Transverse colon (tissue), 4 donors: ENCODE measurements around the gene PXYLP1. TPM values are rescaled to one million over a fixed set of nuclear protein-coding genes. Genes with fewer than 3 reads are reported as not detected.

Source experiments
- DNase-seq: peaks from one replicate; pipeline ENCODE4 v3.0.0-alpha.2; 2019
- H3K27ac ChIP-seq, 4 donors: fragments of 200-600 bp; sonication (generic); 2 replicates each; pipeline ENCODE4 v1.5.1; 2016 to 2018; ENCODE audit warnings: inconsistent platforms in 4 of 4
- H3K27me3 ChIP-seq: fragments of 200-600 bp; sonication (generic); 2 replicates; pipeline ENCODE4 v1.5.1; 2017; ENCODE audit warnings: inconsistent platforms
- H3K36me3 ChIP-seq, 4 donors: fragments of 200-600 bp; sonication (generic); 2 replicates each; pipeline ENCODE4 v1.5.1; 2017 to 2019; ENCODE audit warnings: inconsistent platforms in 4 of 4
- H3K4me1 ChIP-seq, 4 donors: fragments of 200-600 bp; sonication (generic); 2 replicates each; pipeline ENCODE4 v1.5.1; 2017 to 2020; ENCODE audit warnings: inconsistent platforms in 4 of 4
- H3K4me3 ChIP-seq, 4 donors: fragments of 200-600 bp; sonication (generic); 1 replicate in 1 of 4; 2 replicates in 3 of 4; pipeline versions ENCODE4 v1.5.1 to v1.6.1; 2017 to 2019; ENCODE audit warnings: inconsistent platforms in 4 of 4
- H3K9me3 ChIP-seq, 2 donors: fragments of 200-600 bp; sonication (generic); 2 replicates each; pipeline ENCODE4 v1.5.1; 2017 to 2019; ENCODE audit warnings: inconsistent platforms in 2 of 2
- CTCF ChIP-seq, 5 experiments: fragments of 200-600 bp in 3 of 5; fragments of 450-650 bp in 2 of 5; sonication (generic) in 3 of 5; IDR thresholded peaks; 1 replicate in 2 of 5; 2 replicates in 3 of 5; pipeline ENCODE4 v1.5.1; 2016 to 2017; ENCODE audit warnings: antibody characterized with exemption in 5 of 5, inconsistent platforms in 3 of 5, mild to moderate bottlenecking in 2 of 5, moderate library complexity in 1 of 5
- EP300 ChIP-seq: sonication (generic); formaldehyde crosslinking; IDR thresholded peaks from one replicate; pipeline ENCODE4 v1.6.1; 2017; ENCODE audit warnings: antibody characterized with exemption, low read depth
- POLR2A ChIP-seq: fragments of 450-650 bp; IDR thresholded peaks from one replicate; pipeline ENCODE4 v1.6.1; 2016; ENCODE audit warnings: antibody characterized with exemption, mild to moderate bottlenecking, moderate library complexity
- POLR2AphosphoS5 ChIP-seq, 3 donors: sonication (generic); formaldehyde crosslinking; IDR thresholded peaks; one replicate each; pipeline ENCODE4 v1.6.1; 2016; ENCODE audit warnings: antibody characterized with exemption in 3 of 3
- WGBS, 2 donors: methylation state at CpG; one replicate each; pipeline ENCODE4 v1.1.5; 2018; ENCODE audit warnings: low coverage in 1 of 2; 5-methylcytosine and 5-hydroxymethylcytosine counted together
- in situ Hi-C, 4 donors: fragments of 200-750 bp; cut with MboI; loops; one replicate each; pipeline versions ENCODE4 v1.15.0 to v1.15.1; 2017; ENCODE audit warnings: low sequenced_read_pairs in 3 of 4, low pct_ligation_motif_present in 1 of 4, low pct_unique_long_range_greater_than_20kb in 1 of 4
- intact Hi-C: fragments of 100-400 bp; cut with DNase I; formaldehyde crosslinking; loops from one replicate; pipeline ENCODE4 v1.15.1; 2023; ENCODE audit warnings: low total_unique reads
- total RNA-seq, 4 donors: library from RNA; depleted of rRNA; stranded (reverse); fragments of >200 nt; gene quantifications; one replicate each; pipeline ENCODE4 v1.1.0, GENCODE V29; 2016

The PXYLP1 gene
- total RNA-seq, 4 donors from 2014 or later, result 11.5 to 27.7 (median 12.2) TPM

GRCh38 chr3:141228395-141228794, 3.2 kb upstream of the PXYLP1 start:
- WGBS, 2 donors, result 47 to 71% methylated on average over 2 of the region's 2 CpGs
- TF ChIP-seq POLR2AphosphoS5 (IDR thresholded peaks at IDR 0.05), result no peak
- no peak for TF ChIP-seq EP300
- no peak for TF ChIP-seq POLR2A
- H3K4me3 ChIP-seq, result no peak overlapping the region
- intact Hi-C loops (no loop called here), in situ Hi-C loops (no loop called here)
- H3K36me3 ChIP-seq, result no peaks in the 10 kb centered on the region
- peaks cover 0 to 7% of the 10 kb centered on the region in 2 donors for H3K9me3 ChIP-seq
- H3K27ac ChIP-seq, result no peak overlapping the region
- H3K27me3 ChIP-seq, result no peaks in the 10 kb centered on the region
- DNase-seq, result no peak
- H3K4me1 ChIP-seq, result peaks cover 9 to 19% (median 12%) of the 10 kb centered on the region in 4 donors

- Histone ChIP-seq H3K4me1 (peaks cover 9 to 19% (median 12%) of the 10 kb centered on the region in 4 donors), H3K27ac (no peak overlapping the region), H3K4me3 (no peak overlapping the region), H3K9me3 (no peaks in the 10 kb centered on the region), H3K27me3 (no peaks in the 10 kb centered on the region), H3K36me3 (no peaks in the 10 kb centered on the region)
- in situ Hi-C loops, result no loop called here
- WGBS, 2 donors, result 43 to 70% methylated on average over 1 to 3 of the region's 3 CpGs
- intact Hi-C loops, result no loop called here
- TF ChIP-seq POLR2AphosphoS5 (IDR thresholded peaks at IDR 0.05) (no peak), POLR2A (no peak), CTCF (IDR thresholded peaks at IDR 0.05) (no peak), EP300 (no peak)
- DNase-seq, result no peak
Observed at GRCh38 chr3:141229132-141229531, 2.5 kb upstream of the PXYLP1 start.

GRCh38 chr3:141230293-141230692, 1.3 kb upstream of the PXYLP1 start:
- DNase-seq, result no peak
- no peak overlapping the region for H3K4me3 ChIP-seq
- peaks cover 9 to 19% (median 12%) of the 10 kb centered on the region in 4 donors for H3K4me1 ChIP-seq
- 95 to 97% methylated on average over 8 to 11 of the region's 11 CpGs for WGBS, 2 donors
- H3K27me3 ChIP-seq, result no peaks in the 10 kb centered on the region
- intact Hi-C loops (loop anchor here (5.0 kb wide), 1 partner anchor 47 kb away; no protein-coding TSS in a partner anchor), in situ Hi-C loops (no loop called here)
- H3K36me3 ChIP-seq, result no peaks in the 10 kb centered on the region
- no peaks in the 10 kb centered on the region for H3K9me3 ChIP-seq
- TF ChIP-seq EP300 (no peak), POLR2AphosphoS5 (IDR thresholded peaks at IDR 0.05) (no peak), POLR2A (no peak), CTCF (IDR thresholded peaks at IDR 0.05) (no peak)
- H3K27ac ChIP-seq, result peak overlapping the region in 1 of 4 donors; percentile 85

- H3K4me1 ChIP-seq, result peaks cover 9 to 21% (median 14%) of the 10 kb centered on the region in 4 donors
- no peaks in the 10 kb centered on the region for H3K36me3 ChIP-seq
- H3K4me3 ChIP-seq, result peak overlapping the region; percentile 72 to 94 (median 82)
- intact Hi-C loops (loop anchor here (5.0 kb wide), 1 partner anchor 45 kb away; no protein-coding TSS in a partner anchor), in situ Hi-C loops (no loop called here)
- DNase-seq, result peak; percentile 55
- peak overlapping the region; percentile 80 to 92 (median 86) for H3K27ac ChIP-seq
- no peaks in the 10 kb centered on the region for H3K27me3 ChIP-seq
- WGBS, 2 donors, result 4 to 8% methylated on average over 6 to 48 of the region's 71 CpGs
- no peak for TF ChIP-seq POLR2AphosphoS5 (IDR thresholded peaks at IDR 0.05)
- peak in 2 of 5 experiments; percentile 12 to 19 for TF ChIP-seq CTCF (IDR thresholded peaks at IDR 0.05)
- no peak for TF ChIP-seq EP300
- TF ChIP-seq POLR2A, result no peak
- no peaks in the 10 kb centered on the region for H3K9me3 ChIP-seq
Observed at GRCh38 chr3:141231952-141232823, 563 bp downstream of the PXYLP1 start.
